HG03571 (cell line): ENCODE results near the gene STK24.

ENCODE experiments used
- ATAC-seq: cut with Tn5 transposase; IDR thresholded peaks from one replicate; pipeline ENCODE4 v1.9.1; 2021; ENCODE audit not compliant: unreplicated experiment

STK24 gene

GRCh38 chr13:98459171-98459681 is 117.7 kb downstream of the STK24 start:
- no peak for ATAC-seq

- ATAC-seq: no peak
Measured at GRCh38 chr13:98458431-98458830, 118.5 kb downstream of the STK24 start.

GRCh38 chr13:98457053-98457452 is 119.9 kb downstream of the STK24 start:
- ATAC-seq: no peak

GRCh38 chr13:98456413-98456845 is 120.5 kb downstream of the STK24 start:
- no peak for ATAC-seq

DNA sequence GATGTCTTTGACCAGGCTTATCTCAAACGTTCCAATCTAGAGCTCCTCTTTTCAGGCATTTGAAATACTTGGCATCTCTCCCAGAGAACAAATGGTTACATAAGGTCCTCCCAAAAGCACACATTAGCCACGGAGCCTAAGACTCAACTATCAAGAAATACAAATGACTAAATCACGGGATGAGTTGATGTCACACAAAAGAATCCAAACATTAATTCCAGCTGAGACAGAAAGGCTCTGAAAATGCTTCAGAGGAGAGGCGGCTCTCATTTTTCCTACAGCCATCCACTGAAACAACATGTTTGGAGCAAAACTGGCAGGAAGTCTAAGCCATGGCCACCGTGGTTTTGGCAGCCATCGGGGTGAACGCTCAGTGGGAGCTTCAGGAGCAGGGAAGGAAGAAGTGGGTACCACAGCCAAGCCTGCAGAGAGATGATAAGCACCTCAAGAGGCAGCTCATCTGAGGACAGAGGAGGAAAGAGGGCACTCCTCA is 122.5 kb downstream of the STK24 start:
- ATAC-seq: no peak

DNA sequence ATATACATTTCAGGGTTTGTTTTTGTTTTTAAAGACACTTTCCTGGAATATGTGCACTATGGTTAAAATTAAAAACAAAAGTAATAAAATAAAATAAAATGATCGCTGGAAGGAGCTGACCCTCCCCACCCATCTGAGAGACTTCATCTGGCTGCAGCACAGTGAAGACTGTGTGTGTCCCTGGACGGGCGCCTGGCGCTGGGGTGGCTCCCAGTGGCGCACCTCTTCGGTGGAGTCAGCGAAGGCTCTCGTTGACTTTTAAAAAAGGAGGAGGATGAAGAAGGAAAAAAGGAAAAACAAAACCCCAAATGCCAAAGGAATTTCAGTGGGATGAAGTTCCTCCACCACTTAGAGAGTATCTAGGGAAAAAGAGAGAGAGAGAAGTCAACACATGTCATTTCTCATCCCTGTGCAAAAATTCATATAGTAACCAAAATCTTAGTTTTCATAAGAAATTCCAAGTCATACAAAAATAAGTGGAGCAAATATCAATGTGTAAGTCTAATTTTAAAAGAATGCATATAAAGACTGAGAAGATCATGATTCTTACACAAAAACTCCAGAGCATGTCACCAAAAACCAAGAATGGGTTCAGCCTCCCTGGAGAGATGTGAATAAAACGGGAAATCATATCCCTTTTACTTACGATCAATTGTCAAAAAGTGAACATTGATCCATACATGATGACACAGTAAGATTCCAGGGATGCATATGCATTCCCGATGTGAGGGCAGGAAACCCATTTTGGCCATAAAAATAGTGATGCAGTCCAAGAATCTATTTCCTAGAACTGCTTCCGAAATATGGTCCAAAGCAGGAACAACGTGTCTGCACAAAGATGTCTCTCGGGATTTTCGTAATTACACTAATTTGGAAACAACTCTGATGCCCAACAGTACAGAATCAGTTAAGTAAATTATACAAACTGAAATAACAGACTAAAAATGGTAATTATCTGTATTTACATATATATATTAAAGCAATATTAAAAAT is 123.8 kb downstream of the STK24 start:
- no peak for ATAC-seq

- ATAC-seq: no peak
Measured at GRCh38 chr13:98451676-98452470, 125.0 kb downstream of the STK24 start.

DNA sequence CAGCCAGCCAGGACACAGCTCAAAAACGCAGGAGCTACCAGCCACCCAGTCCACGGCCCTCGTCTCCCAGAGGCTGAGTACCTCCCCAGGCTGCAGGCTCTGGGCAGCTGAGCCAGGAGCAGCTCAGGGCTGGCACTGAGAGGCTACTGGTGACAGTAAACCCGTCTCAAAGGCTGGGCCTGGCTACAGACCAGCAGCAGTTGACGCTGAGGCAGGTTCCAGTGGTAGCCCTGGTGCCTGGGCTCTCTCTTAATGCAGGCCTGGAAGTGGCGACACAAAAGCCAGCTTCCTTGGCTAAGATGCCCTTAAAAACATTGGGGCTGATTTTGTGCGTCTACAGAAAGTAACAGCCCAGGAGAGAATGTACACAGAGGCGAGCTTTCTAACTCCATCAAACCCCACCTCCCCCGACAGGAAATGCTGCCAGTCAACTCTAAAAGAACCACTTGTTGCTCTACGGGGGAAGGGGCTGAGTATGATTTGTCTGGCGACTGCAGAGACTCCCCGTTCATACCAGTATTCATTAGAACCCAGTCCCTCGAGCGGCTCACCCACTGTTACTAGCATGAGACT is 126.3 kb downstream of the STK24 start:
- ATAC-seq: no peak

DNA sequence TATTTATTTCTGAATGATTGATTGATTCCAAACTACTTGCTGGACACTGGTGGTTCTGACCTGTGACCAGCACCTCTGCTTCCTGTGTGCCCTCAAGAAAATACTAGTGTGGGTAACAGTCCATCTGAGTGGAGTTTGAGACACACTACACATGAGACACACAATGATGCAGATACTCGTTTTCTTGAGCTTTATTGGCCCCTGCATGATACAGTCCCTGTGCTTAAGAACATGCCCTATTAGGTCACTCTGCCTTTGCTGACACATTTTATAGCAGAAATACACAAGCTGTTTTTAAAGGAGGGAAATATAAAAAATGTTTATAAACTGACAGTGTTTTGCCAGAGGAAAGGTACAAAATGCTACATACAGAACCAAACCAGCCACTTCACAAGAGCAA is 126.9 kb downstream of the STK24 start:
- ATAC-seq: no peak

DNA sequence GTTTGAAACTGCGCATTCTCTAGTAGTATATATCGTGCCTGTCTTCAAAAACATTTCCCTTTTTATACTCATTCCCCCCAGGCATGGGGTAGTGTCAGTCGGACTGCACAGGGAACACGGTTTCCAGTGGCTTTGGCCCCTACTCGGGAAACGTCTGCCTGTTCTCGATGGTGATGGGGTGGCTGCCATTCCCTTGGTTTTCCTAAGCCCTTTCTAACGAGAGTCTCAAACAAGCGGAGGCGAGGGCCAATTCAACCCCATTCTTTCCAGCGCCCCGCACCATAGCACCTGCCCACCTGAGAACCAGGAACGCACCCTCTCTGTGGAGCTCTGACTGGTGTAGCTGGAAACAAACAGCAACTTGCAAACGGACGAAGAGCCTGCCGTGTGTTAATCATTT is 127.6 kb downstream of the STK24 start:
- ATAC-seq: no peak

GRCh38 chr13:98448642-98448928 is 128.3 kb downstream of the STK24 start:
- ATAC-seq: no peak

DNA sequence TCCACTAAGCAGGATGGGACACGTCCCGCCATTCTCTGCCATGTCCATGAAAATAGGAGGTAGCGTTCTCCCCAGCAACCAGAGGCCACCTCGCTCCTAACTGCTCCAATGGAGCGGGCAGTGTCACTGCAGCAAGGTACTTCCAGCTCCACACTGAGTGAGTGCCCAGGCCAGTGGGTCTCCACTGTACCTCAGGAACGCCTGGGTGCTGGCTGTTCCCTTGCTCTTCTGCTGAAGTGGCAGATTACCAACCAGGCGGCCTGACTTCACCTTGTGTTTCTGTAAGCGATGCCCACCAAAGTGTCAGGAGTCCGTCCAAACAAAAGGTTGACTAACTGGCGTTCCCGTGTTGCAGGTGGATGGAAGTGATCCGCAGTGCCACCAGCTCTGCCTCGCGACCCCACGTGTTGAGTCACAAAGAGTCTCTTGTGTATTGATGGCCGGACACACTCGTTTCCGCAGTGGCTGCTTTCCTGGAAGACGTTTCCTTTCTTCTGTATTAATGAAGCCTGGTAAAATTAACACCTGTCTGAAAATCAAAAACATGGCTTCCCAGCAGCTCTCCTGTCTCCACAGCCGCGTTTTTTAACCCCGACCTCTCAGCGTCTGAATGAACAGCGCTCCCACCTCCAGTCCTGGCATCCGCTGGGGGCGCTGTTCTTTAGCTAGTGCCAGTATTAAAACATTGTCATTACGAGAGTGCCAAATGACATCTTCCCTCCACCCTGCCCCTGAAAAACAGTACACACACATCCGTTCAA is 128.8 kb downstream of the STK24 start:
- no peak for ATAC-seq

DNA sequence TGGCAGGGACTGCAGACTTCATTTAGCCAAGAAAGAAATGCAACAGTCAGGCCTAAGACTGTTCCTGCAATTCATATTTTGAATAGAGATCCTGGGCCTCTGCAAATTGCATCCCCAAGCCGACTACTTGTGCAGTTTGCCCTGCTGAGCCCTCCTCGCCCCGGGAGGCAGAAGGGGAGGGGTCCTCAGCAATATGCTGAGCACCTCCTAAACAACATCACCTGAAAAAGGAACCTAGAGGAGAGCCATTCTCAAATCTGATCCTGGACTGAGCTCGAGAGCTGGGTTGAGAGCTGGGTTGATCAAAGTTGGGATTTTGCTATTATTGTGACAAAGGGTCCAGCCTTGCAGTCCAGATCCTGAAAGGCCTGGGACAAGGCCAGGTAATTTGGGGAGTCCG is 129.8 kb downstream of the STK24 start:
- ATAC-seq: no peak

DNA sequence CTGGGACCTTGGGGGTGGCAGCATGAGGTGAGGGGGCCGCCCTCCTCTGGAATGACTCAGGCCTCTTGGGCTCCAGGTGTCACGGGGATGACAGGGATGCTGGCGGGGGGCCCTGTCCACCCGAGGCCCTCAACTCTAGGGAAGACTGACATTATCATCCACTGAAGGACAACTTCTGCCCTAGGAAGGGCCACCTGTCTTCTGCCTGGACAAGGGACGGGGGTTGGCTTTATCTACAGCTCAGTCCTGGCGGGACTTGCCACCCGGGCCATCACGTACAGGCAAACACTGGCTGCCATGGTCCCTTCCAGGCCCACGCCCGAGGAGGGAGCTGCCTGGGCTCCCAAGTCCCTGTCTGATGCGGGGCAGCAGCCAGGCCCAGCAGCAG is 130.7 kb downstream of the STK24 start:
- no peak for ATAC-seq

GRCh38 chr13:98445340-98446233 is 131.3 kb downstream of the STK24 start:
- ATAC-seq: peak; percentile 92

GRCh38 chr13:98444381-98444780 is 132.5 kb downstream of the STK24 start:
- no peak for ATAC-seq

DNA sequence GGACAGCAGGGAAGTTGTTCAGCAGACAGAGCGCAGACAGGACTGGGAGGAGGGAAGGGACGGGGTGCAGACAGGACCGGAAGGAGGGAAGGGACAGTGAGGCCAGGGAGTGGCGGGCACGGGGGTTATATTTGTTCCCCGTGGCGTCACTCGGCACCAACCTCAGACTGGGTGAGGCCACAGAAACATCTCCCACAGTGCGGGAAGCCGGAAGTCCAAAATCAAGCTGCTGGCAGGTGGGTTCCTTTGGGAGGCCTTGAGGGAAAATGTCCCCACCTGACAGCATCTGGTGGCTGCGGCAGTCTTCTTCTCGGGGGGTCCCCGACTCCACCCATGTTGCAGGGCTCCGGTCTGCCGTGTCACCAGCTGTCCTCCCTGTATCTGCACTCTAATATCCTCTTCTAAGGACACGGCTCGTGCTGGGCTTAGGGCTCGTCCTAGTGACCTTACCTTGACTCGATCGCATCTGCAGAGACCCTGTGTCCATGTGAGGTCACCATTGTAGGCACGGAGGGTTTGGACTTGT is 133.0 kb downstream of the STK24 start:
- ATAC-seq: no peak

DNA sequence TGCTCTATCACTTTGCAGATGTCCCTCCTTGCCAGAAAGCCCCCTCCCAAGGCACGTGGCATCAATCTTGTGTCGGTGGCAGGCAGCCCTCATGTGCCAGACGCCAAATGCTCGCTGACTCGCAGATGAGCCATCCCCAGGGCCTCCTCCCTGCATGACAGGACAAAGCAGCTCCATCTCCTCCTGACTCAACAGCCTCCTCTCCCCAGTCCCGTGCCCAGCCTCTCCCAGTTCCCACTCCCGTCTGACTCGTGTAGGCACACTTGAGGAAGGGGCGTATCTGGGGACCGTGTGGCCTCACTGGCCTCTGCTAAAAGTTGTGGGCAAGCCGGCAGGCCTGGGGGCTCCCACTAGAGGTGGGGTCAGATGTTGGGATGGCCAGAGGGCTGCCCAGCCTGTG is 133.6 kb downstream of the STK24 start:
- no peak for ATAC-seq
